HepG2 (cell line): ENCODE measurements around the gene CD58. TPM values are rescaled to one million over a fixed set of nuclear protein-coding genes. Genes with fewer than 3 reads are reported as not detected.
A peak's percentile ranks its signal among the peaks of the same experiment; 100 is the strongest.

Experiments used
- ATAC-seq: fragments of 200-7000 bp; cut with Tn5 transposase; 3 replicates; pipeline ENCODE4 v1.9.1; 2020; ENCODE audit warnings: mild to moderate bottlenecking, moderate library complexity
- BruUV-seq: library from RNA; stranded (reverse); fragments of 400-500 nt; replicated peaks from 2 replicates; lab custom pipeline; 2021; lab: Mats Ljungman, UMichigan
- CTCF ChIA-PET: fragments of 300-600 bp; formaldehyde crosslinking; extraction: SDS; loops from one replicate; lab custom pipeline; 2021; ENCODE audit warnings: low total read pairs, inconsistent platforms, low intra/inter-chr PET ratio; lab: Yijun Ruan, JAX
- POLR2A ChIA-PET: fragments of 350-600 bp; sonication (Branson Sonifier 250); formaldehyde crosslinking; loops from one replicate; lab custom pipeline; 2020; ENCODE audit warnings: antibody characterized with exemption, inconsistent platforms; lab: Yijun Ruan, JAX
- DNase-seq: peaks from one replicate; pipeline ENCODE4 v3.0.0-alpha.2; 2015; ENCODE audit warnings: low spot score
- FAIRE-seq: peaks from 3 replicates; lab custom pipeline; 2011; peaks lifted over from hg19 to GRCh38; lab: Jason Lieb, UNC
- H2AFZ ChIP-seq: one replicate; pipeline ENCODE4 v1.6.1; 2011; ENCODE audit warnings: low read length, inconsistent platforms
- H3K27ac ChIP-seq: fragments of 300-600 bp; 3 replicates; pipeline ENCODE4 v1.8.0; 2011; ENCODE audit warnings: mixed run types, mild to moderate bottlenecking, mixed read lengths, low read length, inconsistent platforms; ENCODE audit not compliant: insufficient read depth; ENCODE audit errors: extremely low read length
- H3K27me3 ChIP-seq, 2 experiments: fragments of 200-600 bp in 1 of 2; 2 replicates in 1 of 2; 3 replicates in 1 of 2; pipeline versions ENCODE4 v1.6.0 to v1.8.0; 2011; ENCODE audit warnings: low read length in 2 of 2, mild to moderate bottlenecking in 2 of 2, moderate library complexity in 2 of 2, inconsistent platforms in 1 of 2; ENCODE audit not compliant: insufficient read depth in 2 of 2, control insufficient read depth in 1 of 2
- H3K36me3 ChIP-seq, 2 experiments: fragments of 200-600 bp in 1 of 2; replicated peaks in 1 of 2; 2 replicates in 1 of 2; 3 replicates in 1 of 2; pipeline versions ENCODE4 v1.5.1 to v1.8.0; 2011; ENCODE audit warnings: low read length in 2 of 2, inconsistent platforms in 1 of 2; ENCODE audit not compliant: insufficient read depth in 2 of 2, control insufficient read depth in 1 of 2
- H3K4me1 ChIP-seq: 2 replicates; pipeline ENCODE4 v1.5.1; 2012; ENCODE audit warnings: low read length, inconsistent platforms; ENCODE audit not compliant: insufficient read depth
- H3K4me2 ChIP-seq: 2 replicates; pipeline ENCODE4 v1.6.0; 2011; ENCODE audit warnings: low read depth, low read length, inconsistent platforms
- H3K4me3 ChIP-seq, 3 experiments: fragments of 200-600 bp in 1 of 3; sonication (generic), shearing (Covaris generic) in 1 of 3; replicated peaks in 1 of 3; 2 replicates each; pipeline ENCODE4 v1.5.1; 2011 to 2016; ENCODE audit warnings: low read length in 3 of 3, inconsistent platforms in 2 of 3, low read depth in 2 of 3, mild to moderate bottlenecking in 2 of 3, control low read depth in 1 of 3, mixed read lengths in 1 of 3; ENCODE audit not compliant: insufficient read depth in 1 of 3
- H3K79me2 ChIP-seq: one replicate; pipeline ENCODE4 v1.6.1; 2011; ENCODE audit warnings: low read length, inconsistent platforms; ENCODE audit not compliant: insufficient read depth
- H3K9ac ChIP-seq: 2 replicates; pipeline ENCODE4 v1.6.0; 2011; ENCODE audit warnings: mild to moderate bottlenecking, low read depth, low read length, inconsistent platforms; ENCODE audit not compliant: insufficient read depth
- H3K9me3 ChIP-seq: 2 replicates; pipeline ENCODE4 v1.5.1; 2012; ENCODE audit warnings: mild to moderate bottlenecking, low read length
- H4K20me1 ChIP-seq: 2 replicates; pipeline ENCODE4 v1.6.0; 2011; ENCODE audit warnings: inconsistent platforms, mild to moderate bottlenecking, low read length, moderate library complexity; ENCODE audit not compliant: insufficient read depth
- CCDC6 ChIP-seq: sonication (generic); formaldehyde crosslinking; IDR thresholded peaks from 2 replicates; pipeline ENCODE4 v1.8.1; 2022; ENCODE audit warnings: mild to moderate bottlenecking, missing genetic modification reagents, moderate library complexity
- KDM4B ChIP-seq: sonication (generic); formaldehyde crosslinking; IDR thresholded peaks from 2 replicates; pipeline ENCODE4 v1.4.0; 2020; ENCODE audit warnings: missing genetic modification reagents
- MAFF ChIP-seq: IDR thresholded peaks from 2 replicates; pipeline ENCODE4 v1.6.1; 2011; ENCODE audit warnings: low read depth, low read length, improper control_type of control experiment
- MAFK ChIP-seq, 2 experiments: IDR thresholded peaks in 1 of 2; conservative IDR thresholded peaks in 1 of 2; 2 replicates each; pipeline ENCODE4 v1.6.1; 2011; ENCODE audit warnings: improper control_type of control experiment in 2 of 2, low read length in 2 of 2
- PRMT3 ChIP-seq: sonication (generic); formaldehyde crosslinking; IDR thresholded peaks from 2 replicates; pipeline ENCODE4 v1.8.1; 2022; ENCODE audit warnings: low read depth, mild to moderate bottlenecking, moderate library complexity, missing genetic modification reagents, borderline replicate concordance
- RAD21 ChIP-seq: fragments of 450-650 bp; formaldehyde crosslinking; IDR thresholded peaks from 2 replicates; pipeline ENCODE4 v1.5.0; 2020; ENCODE audit warnings: mild to moderate bottlenecking
- SMC3 ChIP-seq: IDR thresholded peaks from 2 replicates; pipeline ENCODE4 v1.6.1; 2011; ENCODE audit warnings: low read length, improper control_type of control experiment
- STAG1 ChIP-seq: sonication (generic); formaldehyde crosslinking; IDR thresholded peaks from 2 replicates; pipeline ENCODE4 v1.4.0; 2020; ENCODE audit warnings: missing genetic modification reagents
- ZNF343 ChIP-seq: sonication (generic); formaldehyde crosslinking; IDR thresholded peaks from 2 replicates; pipeline ENCODE4 v1.4.0; 2020; ENCODE audit warnings: mild to moderate bottlenecking, missing genetic modification reagents
- WGBS: methylation state at CpG from one replicate; pipeline ENCODE4 v1.1.6; 2017; ENCODE audit warnings: low lambda C conversion rate; 5-methylcytosine and 5-hydroxymethylcytosine counted together
- in situ Hi-C: cut with HindIII; loops from 2 replicates; pipeline ENCODE4 v1.10.0; 2017; ENCODE audit warnings: low pct_unique_long_range_greater_than_20kb; ENCODE audit not compliant: extremely low pct_ligation_motif_present
- intact Hi-C: fragments of 100-400 bp; cut with micrococcal nuclease; formaldehyde crosslinking; loops from one replicate; pipeline ENCODE4 v1.10.0; 2022; ENCODE audit not compliant: unreplicated experiment
- polyA plus RNA-seq, 8 experiments: library from polyadenylated mRNA; depleted of rRNA in 3 of 8; stranded (reverse) in 7 of 8; unstranded in 1 of 8; fragments of >200 nt; fragmentation: Illumina TruSeq in 4 of 8; extraction: Trizol in 4 of 8; gene quantifications; 2 replicates each; pipeline versions ENCODE4 v1.2.1 to v1.2.3, GENCODE V29; 2011 to 2016; ENCODE audit warnings: low read depth in 4 of 8, missing spikeins in 1 of 8, mixed read lengths in 1 of 8; ENCODE audit not compliant: insufficient read depth in 1 of 8
- total RNA-seq, 5 experiments: library from RNA; depleted of rRNA; stranded (reverse); fragments of >200 nt; fragmentation: Illumina TruSeq; extraction: Trizol; gene quantifications; 2 replicates each; pipeline ENCODE4 v1.2.3, GENCODE V29; 2016; ENCODE audit warnings: low read depth in 1 of 5
- TF ChIP-seq, protein P1 (sequence below): sonication (generic); formaldehyde crosslinking; IDR thresholded peaks from 2 replicates; pipeline ENCODE4 v1.5.0; 2020; ENCODE audit warnings: mild to moderate bottlenecking, missing genetic modification reagents, moderate library complexity

CD58 gene
- total and polyA plus RNA-seq, 2 of the 13 experiments (the other 11 are each of a cell fraction or from before 2014, with no cell fraction given) = 9.4 to 13.5 TPM

GRCh38 chr1:116574581-116575291 lies 3.9 kb upstream of the CD58 start:
- H3K4me1 ChIP-seq = peaks cover 19% of the 10 kb centered on the region
- TF ChIP-seq STAG1 (CRISPR knock-in tag) = peak; percentile 83
- peak; percentile 78 to 81 for TF ChIP-seq MAFK (conservative IDR thresholded peaks at IDR 0.05 in 1 of 2, IDR thresholded peaks at IDR 0.05 in 1 of 2; ENCODE audit: low read length in 2 of 2)
- no peak for TF ChIP-seq CCDC6 (CRISPR knock-in tag)
- peak; percentile 31; the same call in 1 of the 2 replicates for TF ChIP-seq RAD21 (CRISPR knock-in tag)
- no peak for TF ChIP-seq PRMT3 (CRISPR knock-in tag)
- TF ChIP-seq KDM4B = no peak
- peak; percentile 74 for TF ChIP-seq MAFF
- TF ChIP-seq ZNF343 (CRISPR knock-in tag) = no peak
- TF ChIP-seq, protein P1, sequence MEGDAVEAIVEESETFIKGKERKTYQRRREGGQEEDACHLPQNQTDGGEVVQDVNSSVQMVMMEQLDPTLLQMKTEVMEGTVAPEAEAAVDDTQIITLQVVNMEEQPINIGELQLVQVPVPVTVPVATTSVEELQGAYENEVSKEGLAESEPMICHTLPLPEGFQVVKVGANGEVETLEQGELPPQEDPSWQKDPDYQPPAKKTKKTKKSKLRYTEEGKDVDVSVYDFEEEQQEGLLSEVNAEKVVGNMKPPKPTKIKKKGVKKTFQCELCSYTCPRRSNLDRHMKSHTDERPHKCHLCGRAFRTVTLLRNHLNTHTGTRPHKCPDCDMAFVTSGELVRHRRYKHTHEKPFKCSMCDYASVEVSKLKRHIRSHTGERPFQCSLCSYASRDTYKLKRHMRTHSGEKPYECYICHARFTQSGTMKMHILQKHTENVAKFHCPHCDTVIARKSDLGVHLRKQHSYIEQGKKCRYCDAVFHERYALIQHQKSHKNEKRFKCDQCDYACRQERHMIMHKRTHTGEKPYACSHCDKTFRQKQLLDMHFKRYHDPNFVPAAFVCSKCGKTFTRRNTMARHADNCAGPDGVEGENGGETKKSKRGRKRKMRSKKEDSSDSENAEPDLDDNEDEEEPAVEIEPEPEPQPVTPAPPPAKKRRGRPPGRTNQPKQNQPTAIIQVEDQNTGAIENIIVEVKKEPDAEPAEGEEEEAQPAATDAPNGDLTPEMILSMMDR (CRISPR knock-in tag) = peak; percentile 82
- TF ChIP-seq SMC3 = peak; percentile 76
- POLR2A ChIA-PET = no interaction called here
- no TSS peak for BruUV-seq
- no peaks in the 10 kb centered on the region for H3K36me3 ChIP-seq
- peaks cover 0 to 20% of the 10 kb centered on the region in 2 experiments; a peak in 2 of 5 replicates for H3K27me3 ChIP-seq
- ATAC-seq (no peak), FAIRE-seq (peak; percentile 93), DNase-seq (peak; percentile 53)
- 23% methylated on average over 11 of the region's 11 CpGs for WGBS
- H2AFZ ChIP-seq = no peak overlapping the region
- H3K4me2 ChIP-seq = no peak overlapping the region
- no peaks in the 10 kb centered on the region for H3K9me3 ChIP-seq
- no peak overlapping the region for H3K27ac ChIP-seq
- intact Hi-C loops = loop anchor here (1.0 to 10.0 kb wide), 5 partner anchors 22 to 240 kb away; no protein-coding TSS in a partner anchor
- H4K20me1 ChIP-seq = no peaks in the 10 kb centered on the region
- CTCF ChIA-PET = interaction anchor here (1.4 to 1.8 kb wide), 4 partner anchors 21 to 480 kb away, joined by 5 to 9 read pairs (median 8); no protein-coding TSS in a partner anchor
- in situ Hi-C loops = no loop called here
- H3K79me2 ChIP-seq = no peaks in the 10 kb centered on the region
- H3K4me3 ChIP-seq = no peak overlapping the region
- no peak overlapping the region for H3K9ac ChIP-seq
